ENCODE measurements around the gene PDZD4.

Gene PDZD4

DNA sequence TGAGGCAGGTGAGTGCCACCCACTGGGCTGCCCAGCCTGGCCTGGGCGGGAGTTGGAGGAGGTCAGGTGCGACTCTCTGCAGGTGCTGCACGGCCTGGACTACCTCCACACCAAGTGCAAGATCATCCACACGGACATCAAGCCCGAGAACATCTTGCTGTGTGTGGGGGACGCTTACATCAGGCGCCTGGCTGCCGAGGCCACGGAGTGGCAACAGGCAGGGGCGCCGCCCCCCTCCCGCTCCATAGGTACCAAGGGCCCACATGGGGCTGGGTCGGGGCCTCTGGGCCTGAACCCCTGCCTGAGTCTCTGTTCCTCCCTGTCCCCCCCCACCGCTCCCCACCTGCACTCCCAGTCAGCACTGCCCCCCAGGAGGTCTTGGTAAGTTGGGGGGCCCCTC lies 47.5 kb downstream of the PDZD4 start:
- DNase-seq, result no peak

DNA sequence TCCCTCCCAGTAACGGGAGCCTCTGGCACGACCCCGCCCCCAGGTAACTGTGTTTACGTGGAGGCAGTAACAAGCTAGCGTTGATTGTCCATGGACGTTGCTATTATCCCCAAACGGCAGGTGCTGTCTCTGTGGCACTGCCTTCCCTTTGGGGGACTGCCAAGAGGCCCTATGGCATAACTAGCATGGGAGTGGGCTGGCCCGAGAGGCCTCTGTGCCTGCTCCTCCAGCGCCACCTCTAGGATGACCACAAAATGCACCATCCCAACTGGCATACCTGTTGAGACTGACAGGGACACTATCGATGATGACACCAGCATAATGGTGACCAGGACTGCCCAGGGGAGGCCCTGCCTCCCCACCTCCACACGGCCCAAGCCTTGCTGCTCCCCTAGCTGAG lies 48.0 kb downstream of the PDZD4 start:
- DNase-seq, result no peak

DNA sequence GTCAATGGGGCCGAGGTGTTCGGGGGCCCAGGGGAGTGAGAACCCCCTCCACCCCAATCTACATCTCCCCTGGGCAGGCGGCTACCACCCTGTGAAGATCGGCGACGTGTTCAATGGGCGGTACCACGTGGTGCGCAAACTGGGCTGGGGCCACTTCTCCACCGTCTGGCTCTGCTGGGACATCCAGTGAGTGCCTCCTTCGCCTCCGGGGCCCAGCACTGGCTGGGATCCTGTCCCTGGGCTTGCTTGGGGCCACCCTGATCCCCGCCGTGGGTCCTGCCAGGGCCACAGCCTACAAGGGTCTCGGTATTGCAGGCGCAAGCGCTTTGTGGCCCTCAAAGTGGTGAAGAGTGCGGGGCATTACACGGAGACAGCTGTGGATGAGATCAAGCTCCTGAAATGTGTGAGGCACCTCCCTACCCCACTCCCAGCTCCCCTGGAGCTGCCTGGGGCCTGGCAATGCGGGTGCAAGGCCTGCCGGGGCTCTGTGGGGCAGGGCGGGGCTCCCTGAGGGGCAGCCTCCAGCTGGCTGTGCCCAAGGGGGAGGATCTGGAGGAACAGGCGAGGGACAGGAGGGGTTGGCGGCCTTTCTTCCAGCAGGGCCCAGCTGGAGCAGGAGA lies 48.8 kb downstream of the PDZD4 start:
- no peak for DNase-seq

DNA sequence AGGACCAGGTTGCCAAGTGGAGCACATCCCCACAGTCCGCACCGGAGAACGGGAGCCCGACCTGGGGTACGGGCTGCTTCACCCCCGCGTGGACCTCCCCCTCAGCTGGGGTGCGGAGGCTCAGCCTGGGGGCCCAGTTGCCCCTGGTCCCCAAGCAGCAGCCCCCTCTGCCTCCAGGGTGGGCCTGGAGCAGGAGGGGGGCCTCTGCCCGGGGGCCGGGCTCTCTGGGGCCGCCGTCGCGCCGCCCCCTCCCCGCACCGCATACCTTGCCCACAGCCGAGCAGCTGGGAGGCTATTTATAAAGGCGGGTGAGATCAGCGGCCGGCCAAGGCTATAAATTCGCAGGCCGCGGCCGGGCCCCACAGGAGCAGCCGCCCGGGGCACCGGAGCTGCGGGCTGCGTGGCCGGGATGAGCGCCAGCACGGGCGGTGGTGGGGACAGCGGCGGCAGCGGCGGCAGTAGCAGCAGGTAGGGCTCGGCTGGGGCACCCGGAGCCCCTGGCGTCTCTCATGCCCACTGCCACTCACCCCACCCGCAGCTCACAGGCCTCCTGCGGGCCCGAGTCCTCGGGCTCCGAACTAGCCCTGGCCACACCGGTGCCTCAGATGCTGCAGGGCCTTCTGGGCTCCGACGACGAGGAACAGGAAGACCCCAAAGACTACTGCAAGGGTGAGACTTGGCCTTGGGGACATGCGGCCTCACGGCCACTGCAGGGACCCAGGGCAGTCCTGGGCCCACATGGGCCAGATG lies 49.5 kb downstream of the PDZD4 start, which contains the start of gene SRPK3:
SRPK3 (plus strand) TSS at position 364 of the 750 bp plus-strand sequence; CDS start at position 410, 46 bp downstream.
- DNase-seq, result no peak

DNA sequence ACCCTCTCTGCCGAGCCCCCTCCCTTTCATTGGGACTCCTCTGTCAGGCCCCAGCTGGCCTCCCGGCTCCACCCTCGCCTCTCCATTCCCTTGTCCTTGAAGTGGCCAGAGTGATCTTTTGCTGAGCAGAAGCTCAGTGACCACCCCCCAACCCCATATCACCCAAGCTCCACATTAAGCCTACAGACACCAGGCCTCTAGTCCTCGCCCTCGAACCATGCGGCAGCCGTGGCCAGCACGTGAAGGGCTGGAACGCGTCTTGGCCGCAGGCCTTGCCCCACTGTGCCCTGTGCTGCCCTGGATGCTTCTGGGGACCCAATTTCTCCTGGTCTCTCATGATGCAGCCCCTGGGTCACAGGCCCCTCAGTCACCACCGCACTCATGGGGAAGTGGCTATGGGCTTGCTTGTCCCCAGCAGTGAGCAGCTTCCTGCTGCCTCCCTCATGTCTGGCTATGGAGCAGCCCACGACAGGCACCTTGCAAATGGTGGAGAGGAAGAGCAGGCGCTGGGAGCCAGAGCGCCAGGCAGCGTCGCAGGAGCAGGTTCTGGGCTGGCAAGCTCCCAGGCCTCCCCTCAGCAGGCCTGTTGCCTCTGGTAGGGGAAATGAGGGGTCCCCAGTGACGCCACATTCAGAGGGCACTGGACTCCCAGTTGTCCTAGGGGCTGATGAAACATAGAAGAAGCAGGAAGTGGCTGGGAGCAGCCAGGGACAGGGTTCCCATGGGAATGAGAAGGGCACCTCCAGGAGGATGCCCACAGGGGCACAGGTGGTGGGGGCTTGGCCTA lies 50.3 kb downstream of the PDZD4 start:
- no peak for DNase-seq

DNA sequence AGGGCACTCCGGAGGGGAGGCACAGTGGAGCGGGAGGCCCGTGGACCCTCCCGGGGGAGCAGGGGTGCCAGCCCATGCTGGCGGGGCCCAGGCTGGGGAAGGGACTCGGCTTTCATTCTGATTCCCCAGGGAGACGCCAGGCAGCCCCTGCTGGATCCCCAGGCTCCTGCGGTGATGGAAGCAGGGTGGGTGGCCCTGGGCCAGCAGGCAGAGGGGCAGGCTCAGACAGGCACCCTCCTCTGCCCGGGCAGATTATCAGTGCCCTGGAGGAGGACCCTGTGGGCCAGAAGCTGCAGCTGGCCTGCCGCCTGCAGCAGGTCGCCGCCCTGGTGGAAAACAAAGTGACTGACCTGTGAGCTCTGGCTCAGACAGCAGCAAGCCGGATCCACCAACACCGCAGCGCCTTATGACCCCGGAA lies 51.7 kb downstream of the PDZD4 start:
- no peak for DNase-seq

DNA sequence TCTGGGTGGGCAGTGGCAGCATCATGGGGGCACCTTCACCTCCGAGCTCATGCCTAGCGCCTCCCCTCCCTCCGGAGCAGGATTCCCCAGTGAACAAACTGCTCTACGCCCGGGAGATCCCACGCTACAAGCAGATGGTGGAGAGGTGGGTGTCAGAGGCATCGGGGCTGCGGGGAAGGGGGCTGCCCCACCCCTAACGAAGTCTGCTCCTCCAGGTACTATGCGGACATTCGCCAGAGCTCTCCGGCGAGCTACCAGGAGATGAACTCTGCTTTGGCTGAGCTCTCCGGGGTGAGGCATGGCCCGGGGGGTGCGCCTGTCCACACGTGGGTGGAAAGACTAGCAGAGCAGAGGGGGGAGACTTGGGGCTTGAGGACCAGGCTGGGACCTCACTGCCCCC lies 52.2 kb downstream of the PDZD4 start:
- DNase-seq, result no peak

DNA sequence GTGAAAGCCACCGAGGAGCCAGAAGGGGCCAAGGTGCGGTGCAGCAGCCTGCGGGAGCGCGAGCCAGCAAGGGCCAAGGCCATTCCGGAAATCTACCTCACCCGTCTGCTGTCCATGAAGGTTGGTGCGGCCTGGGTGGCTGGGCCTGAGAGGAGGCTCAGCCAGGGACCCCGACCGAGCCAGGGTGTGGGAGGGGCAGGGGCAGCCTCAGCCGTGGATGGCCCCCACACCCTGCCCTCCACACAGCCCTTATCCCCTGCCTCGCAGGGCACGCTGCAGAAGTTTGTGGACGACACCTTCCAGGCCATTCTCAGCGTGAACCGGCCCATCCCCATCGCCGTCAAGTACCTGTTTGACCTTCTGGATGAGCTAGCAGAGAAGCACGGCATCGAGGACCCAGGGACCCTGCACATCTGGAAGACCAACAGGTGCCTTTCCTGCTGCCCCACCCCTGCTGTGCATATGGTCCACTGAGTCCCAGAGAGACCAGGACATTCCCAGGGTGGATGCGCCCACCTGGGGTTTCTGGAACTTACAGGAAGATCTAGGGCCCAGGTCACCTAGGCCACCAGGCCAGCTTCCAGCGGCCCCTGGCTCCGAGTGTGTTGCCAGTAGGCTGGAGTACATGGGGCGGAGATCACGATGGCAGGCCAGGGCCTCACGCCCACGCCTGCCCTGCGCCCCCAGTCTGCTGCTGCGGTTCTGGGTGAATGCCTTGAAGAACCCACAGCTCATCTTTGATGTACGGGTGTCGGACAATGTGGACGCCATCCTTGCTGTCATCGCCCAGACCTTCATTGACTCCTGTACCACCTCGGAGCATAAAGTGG lies 52.9 kb downstream of the PDZD4 start:
- no peak for DNase-seq

DNA sequence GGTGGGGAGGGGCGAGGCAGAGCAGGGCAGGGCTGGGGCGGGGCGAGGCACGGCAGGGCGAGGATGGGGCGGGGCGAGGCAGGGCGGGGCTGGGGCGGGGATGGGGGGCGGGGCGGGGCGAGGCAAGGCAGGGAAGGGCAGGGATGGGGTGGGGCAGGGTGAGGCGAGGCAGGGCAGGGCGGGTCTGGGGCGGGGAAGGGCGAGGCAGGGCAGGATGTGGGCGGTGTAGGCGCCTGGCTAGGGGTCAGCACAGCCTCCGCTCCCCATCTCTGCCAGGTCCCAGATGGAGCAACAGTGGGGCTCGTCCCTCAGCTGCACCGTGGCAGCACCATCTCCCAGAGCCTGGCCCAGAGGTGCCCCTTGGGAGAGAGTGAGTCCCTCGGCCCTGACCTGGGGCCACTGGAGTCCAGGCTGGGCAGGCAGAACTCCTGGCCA lies 53.7 kb downstream of the PDZD4 start:
- DNase-seq, result no peak

DNA sequence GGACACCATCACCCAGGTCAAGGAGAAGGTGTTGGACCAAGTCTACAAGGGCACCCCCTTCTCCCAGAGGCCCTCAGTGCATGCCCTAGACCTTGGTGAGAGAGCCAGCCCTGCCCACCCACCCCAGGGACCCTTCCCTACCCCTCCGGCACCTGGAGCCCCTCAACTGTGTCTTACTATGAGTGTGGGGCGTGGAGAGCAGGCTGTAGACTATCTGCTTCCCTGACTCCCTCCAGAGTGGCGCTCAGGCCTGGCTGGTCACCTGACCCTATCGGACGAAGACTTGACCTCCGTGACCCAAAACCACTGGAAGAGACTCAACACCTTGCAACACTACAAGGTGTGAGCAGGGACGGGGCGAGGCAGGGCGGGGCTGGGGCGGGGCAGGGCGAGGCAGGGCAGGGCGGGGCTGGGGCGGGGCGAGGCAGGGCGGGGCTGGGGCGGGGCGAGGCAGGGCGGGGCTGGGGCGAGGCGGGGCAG lies 54.2 kb downstream of the PDZD4 start:
- no peak for DNase-seq

DNA sequence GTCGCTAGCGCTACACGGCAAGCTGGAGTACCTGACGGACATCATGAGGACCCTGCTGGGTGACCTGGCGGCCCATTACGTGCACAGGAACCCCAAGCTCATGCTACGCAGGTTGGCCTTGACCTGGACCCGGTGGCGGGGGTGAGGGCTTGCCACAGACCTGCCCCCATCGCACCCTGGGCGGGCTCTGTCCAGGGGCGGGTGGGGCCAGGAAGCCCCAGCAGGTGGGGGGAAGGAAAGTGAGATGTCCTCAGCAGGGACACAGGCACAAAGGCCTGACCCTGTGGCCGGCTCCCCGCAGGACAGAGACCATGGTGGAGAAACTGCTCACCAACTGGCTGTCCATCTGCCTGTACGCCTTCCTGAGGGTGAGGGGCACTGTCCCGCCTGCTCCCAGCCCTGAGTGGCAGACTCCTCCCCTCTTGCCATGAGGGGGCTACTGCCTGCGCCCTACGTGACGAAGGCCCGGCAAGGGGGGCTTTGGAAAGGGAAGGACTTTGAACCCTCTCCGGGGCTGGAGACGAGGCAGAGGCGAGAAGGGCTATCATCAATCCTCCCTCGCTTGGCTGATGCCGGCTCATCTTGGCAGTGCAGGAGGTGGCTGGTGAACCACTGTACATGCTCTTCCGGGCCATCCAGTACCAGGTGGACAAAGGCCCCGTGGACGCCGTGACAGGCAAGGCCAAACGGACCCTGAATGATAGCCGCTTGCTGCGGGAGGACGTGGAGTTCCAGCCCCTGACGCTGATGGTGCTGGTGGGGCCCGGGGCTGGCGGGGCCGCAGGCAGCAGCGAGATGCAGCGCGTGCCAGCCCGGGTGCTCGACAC lies 54.8 kb downstream of the PDZD4 start:
- no peak for DNase-seq

DNA sequence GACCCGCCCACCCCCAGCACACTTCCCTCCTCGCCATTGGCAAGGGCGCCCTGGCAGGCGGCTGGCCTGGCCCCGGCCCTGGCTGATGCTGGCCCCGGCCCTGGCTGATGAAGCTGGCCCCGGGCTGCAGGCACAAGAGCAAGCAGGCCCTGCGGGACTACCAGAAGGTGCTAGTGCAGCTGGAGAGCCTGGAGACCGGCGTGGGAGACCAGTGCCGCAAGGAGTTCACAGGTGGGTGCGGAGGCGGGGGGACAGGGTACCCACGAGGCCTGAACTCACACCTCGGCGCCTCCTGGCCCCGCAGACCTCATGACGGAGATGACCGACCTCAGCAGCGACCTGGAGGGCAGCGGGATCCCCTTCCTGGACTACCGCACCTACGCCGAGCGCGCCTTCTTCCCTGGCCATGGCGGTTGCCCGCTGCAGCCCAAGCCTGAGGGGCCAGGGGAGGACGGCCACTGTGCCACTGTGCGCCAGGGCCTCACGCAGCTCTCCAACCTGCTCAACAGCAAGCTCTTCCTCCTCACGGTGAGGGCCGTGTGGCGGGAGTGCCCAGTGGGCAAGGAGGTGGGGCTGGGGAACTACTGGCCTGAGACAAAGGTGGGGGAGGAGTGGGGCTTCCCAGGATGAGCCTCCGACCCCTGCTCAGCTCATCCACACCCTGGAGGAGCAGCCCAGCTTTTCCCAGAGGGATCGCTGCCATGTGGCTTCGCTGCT lies 55.6 kb downstream of the PDZD4 start:
- DNase-seq, result no peak

DNA sequence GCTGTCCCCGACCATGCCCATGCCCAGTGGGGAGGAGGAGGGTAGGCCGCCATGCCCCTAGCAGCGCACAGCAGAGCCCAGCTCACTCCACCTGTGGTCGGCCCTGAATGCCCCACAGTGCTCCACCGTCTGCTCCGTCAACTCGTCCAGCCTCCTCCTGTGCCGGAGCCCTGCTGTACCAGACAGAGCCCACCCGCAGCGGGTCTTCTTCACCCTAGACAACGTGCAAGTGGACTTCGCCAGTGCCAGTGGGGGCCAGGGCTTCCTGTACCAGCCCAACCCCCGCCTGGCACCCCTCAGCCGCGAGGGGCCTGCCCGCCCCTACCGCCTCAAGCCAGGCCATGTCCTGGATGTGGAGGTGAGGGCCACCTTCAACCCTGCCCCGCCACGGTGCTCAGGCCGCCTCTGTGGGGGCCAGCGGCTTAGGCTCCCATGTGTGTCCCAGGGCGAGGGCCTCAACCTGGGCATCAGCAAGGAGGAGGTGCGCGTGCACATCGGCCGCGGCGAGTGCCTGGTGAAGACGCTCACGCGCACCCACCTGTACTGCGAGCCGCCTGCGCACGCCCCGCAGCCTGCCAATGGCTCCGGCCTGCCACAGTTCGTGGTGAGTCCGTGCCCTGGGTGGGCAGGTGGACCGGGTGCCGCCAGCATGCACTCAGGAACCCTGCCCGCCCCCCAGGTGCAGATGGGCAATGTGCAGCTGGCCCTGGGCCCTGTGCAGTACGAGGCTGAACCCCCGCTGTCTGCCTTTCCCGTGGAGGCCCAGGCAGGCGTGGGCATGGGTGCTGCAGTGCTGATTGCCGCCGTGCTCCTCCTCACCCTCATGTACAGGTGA lies 56.4 kb downstream of the PDZD4 start:
- no peak for DNase-seq

DNA sequence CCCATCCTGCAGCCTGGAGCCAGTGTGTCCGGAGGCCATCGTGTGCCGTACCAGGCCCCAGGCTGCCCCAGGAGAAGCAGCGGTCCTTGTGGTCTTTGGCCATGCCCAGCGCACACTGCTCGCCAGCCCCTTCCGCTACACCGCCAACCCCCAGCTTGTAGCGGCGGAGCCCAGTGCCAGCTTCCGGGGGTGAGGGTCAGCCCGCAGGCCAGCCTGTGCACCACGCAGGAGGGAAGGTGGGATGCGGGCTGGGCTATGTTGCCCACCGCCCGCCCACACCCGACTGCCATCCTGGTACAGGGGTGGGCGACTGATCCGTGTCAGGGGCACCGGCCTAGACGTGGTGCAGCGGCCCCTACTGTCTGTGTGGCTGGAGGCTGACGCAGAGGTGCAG lies 57.1 kb downstream of the PDZD4 start:
- no peak for DNase-seq

DNA sequence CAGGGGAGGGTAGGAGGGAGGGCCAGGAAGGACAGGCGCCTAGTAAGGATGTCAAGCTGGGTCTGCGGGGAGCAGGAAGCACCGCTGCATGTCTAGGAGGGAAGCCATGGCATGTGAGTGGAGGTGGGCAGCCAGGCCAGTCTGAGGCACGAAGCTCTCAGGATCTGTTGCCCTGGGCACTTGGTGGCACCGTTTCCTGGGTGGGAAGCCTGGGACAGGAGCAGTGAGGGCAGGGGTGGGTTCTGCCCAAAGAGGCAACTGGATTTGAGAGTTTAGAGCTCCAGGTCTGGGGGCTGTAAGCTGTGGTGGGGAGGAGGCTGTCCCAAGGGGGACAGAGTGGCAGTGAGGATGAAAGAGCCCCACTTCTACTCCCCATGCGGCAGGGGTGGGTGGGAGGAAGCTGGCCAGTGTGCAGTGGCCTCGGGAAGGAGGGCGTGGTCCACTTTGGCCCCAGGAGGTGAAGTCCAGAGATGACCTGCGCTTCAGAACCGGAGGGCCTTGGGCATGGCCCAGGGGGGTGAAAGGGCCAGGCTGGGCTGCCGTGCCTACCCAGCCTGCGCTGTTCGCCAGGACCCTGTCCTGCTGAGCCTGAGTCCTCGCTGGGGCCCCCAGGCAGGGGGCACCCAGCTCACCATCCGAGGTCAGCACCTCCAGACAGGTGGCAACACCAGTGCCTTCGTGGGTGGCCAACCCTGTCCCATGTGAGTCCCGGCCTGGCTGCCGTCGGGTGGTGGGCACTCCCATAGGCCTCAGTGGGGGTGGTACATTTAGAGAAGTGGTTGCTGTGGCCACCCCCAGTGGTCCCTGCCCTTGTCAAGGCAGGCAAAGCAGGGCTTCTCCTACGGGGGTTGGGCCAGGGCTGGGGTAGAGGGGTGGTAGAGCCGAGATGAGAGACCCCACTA lies 57.8 kb downstream of the PDZD4 start:
- DNase-seq, result no peak

DNA sequence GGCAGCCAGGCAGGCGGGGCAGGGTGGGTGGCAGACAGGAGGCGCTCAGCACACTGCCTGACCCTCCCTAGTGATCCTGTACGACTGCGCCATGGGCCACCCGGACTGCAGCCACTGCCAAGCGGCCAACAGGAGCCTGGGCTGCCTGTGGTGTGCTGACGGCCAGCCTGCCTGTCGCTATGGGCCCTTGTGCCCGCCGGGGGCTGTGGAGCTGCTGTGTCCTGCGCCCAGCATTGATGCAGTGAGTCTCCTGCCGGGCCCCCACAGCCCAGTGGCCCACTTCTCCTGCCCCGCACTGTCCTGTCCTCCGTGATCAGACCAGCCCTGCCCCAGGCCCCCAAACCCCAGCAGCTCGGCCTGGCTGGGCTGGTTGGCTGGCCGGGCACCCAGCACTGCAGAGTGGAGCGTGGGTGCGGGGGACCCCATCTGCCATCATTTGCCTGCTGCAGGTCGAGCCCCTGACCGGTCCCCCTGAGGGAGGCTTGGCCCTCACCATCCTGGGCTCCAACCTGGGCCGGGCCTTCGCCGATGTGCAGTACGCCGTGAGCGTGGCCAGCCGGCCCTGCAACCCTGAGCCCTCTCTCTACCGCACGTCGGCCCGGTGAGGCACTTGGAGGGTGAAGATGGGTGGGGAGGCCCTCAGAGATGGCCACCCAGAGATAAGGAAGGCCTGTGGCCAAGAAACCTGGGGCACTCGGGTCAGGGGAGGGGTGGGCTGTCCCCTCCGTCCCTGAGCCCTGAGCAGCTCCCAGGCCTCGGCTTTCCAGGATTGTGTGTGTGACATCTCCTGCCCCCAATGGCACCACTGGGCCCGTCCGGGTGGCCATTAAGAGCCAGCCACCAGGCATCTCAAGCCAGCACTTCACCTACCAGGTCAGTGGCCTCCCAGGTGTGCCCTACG lies 58.7 kb downstream of the PDZD4 start:
- no peak for DNase-seq

DNA sequence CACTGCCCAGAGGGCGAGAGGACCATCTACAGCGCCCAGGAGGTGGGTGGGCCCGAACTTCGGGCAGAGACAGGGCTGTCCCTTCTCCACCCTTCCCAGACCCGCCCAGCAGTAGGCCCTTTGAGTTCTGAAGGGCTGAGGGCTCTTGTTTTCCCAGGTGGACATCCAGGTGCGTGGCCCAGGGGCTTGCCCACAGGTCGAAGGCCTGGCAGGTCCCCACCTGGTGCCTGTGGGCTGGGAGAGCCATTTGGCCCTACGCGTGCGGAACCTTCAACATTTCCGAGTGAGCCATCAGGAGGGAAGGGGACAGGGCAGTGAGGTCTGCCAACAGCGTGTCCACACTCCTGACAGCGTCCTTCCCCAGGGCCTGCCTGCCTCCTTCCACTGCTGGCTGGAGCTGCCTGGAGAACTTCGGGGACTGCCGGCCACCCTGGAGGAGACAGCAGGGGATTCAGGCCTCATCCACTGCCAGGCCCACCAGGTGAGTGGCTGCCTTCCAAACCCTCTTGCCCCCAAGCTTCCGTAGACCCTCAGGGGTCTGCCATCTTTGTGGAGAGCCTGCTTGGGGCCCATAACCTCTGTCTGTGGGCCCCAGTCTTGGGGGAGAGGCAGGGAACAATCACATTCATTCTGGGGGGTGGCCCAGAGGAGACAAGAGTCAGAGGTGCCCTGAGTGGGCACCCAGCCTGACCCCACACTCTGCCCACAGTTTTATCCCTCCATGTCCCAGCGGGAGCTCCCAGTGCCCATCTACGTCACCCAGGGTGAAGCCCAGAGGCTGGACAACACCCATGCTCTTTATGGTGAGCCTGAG lies 59.5 kb downstream of the PDZD4 start:
- DNase-seq, result no peak

Measured in stimulated activated CD8-positive, alpha-beta memory T cell treated with anti-CD3 and anti-CD28 coated beads, Interleukin-4, amount 100 ng/mL, for 48 hours (primary cell).